Measurements from ENCODE around the gene CACNA2D2.

GRCh38 chr3:50334339-50335075 is 168.9 kb downstream of the CACNA2D2 start:
- no peak for TF ChIP-seq CTCF (IDR thresholded peaks at IDR 0.05; ENCODE audit: insufficient read depth, low read depth, low read length)
- no peak for TF ChIP-seq EZH2 (IDR thresholded peaks at IDR 0.05; ENCODE audit: insufficient read depth, low read length)
